Dedifferentiated amniotic fluid mesenchymal stem cell (primary cell): ENCODE data around the gene DSE.

Experiments used
- DNase-seq: peaks from one replicate; pipeline ENCODE4 v3.0.0-alpha.2; 2016; ENCODE audit errors: extremely low spot score

Gene DSE

DNA sequence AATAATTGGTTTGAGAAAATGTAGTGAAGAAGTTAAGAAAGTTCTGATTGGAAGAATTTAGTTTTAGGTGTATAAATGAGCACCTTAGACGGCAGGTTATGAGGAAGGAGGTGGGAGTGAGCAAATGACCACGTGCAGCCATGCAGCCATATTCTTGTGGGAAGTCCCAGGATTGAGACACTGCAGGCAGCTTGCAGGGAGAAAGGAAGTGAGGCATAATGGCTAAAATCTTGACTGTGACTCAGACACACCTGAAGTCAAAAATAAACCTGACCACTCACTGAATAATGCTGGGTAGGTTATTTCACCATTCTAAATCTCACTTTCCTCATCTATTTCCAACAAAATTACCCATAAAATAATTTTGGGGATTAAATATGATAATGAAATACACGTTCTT, 16.6 kb downstream of the DSE start:
- DNase-seq = no peak

DNA sequence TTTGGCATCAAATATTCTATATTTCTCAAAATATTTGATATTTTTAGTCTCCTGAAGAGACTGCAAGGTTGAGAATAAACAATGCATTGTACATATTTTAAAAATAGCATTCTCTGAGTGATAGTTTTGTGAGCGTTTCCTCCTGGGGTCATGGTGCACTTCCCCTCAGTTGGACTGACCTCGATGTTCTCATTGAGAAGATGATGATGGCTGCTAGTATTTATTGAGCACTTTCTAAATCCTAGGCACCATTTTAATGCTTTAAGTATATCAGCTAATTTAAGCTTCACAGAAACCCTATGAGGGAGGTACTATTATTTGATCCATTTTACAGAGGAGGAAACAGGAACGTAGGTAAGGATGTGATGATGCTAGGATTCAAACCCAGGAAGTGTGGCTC, 18.2 kb downstream of the DSE start:
- DNase-seq = no peak

DNA sequence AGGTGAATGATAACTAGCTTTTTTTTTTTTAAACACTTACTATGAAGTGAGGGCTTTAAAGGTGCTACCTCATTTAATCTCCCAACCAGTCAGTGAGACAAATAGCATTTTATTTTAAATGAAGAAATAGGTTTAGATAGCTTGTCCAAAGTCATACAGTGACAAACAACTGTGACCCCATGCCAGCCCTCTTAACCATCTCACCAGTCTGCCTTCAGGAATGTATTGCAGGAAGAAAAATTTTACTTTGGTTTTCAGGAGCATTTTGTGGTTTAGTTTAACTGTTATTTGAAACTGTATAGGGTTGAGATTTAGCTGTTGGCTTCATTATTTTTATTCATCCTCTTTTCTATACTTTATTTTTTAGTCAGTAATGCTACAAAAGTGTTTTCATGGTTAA, 18.6 kb downstream of the DSE start:
- no peak for DNase-seq

DNA sequence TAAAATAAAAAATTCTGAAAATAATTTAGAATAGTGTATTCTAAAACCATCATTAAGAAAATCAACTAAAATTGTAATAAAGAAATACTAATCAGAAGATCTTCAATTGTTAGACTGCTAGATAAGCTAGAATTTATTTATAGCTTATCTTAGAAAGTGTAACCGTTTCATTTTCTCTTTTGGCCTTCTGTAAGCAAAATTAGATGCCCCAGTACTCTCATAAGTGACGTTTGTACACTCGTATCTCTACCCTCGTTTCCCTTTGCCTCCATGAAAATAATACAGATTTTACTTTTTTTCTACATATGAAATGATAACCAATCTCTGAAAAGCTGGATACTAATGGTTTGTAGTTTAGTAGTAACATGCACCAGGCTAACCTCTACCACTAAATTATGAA, 19.8 kb downstream of the DSE start:
- DNase-seq = no peak

DNA sequence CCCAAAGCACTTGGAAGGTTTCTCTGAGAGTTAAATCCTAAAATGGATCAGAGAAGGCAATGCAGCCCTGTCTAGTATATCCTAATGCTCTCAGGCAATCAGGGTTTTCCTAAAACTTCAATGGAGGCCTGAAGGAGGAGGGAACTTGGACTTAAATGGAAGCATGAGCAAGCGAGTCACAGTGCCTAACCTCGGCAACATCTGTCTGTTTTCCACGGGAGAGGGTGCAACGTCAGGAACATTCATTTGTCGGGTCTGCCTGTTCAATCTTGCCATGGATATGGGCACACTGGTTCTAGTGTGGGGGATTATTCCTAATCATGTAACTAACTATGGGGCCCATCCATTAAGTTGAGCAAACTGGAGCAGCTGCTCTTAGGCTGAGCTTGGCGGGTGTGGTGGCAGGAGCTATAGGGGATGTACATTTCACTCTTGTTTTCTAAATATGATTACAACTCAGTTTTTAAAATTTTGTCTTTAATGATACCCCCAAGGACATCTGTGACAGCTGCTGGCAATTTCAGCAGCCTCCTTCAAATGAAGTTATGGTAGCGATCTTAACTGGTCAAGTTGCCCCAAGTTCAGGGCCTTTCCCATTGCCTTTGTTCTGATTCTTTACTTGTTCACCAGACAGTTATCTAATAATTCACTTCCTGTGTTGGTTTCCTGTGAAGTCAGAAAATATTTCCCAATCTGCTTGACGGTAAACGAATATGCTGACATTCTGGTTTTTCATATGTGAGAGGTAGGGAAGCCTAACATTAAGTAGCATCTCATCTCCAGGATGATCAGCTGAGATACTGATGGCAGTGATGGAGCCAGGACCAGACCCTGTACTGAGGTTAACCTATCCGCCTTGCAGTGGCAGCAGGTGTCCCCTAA, 21.6 kb downstream of the DSE start:
- DNase-seq = no peak

DNA sequence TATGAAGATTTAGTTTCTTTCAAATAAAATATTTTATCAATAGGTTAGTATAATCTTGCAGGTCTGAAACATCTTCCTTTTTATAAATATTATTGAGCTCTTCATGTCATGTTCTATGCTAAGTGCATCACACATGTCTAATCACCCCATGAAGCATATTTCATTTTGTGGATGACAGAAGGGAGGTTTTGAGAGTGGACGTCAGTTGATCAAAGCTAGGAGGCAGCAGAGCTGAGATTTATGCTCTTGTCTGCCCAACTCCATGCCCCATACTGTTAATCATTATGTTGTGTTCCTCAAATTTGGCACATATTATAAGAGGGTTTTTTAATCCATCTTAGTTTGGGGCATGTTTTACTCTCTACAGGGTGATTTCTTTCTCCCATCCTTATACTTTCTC, 22.7 kb downstream of the DSE start:
- DNase-seq = no peak

DNA sequence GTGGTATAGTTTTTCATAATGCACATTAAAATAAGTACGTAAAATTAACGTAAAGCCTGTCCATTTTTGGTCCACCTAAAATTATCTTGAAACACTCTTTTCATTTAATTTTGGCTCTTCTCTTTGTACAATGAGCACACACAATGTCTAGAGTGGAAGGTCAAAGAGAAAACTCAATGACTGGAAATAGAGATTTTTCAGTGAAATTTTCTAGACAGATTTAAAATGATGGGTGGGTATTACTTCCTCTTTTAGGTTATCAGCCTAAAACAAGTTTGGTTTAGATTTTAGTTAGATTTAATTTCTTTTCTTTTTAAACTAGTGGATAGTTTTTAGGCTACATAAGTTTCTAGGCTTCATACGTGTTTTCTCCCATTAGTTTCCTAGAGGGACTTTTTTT, 24.9 kb downstream of the DSE start:
- DNase-seq = no peak

DNA sequence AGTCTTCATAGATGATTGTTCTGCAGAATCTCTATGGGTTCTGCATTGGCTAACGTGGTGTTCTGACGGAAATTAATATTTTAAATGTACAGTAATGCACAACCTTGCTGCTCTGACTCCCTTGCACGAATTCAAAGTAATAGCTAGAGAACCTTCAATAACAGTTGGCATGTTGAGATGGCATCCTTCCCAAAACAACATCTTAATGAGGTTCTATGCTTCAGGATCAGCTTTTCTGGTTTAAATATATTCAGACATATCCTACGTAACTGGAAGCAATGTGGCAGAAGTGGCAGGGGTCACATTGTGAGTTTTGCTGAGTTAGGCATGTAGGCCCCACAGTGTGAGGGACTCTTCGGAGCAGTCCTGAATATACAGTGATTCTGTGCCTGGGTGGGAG, 25.7 kb downstream of the DSE start:
- DNase-seq = no peak

DNA sequence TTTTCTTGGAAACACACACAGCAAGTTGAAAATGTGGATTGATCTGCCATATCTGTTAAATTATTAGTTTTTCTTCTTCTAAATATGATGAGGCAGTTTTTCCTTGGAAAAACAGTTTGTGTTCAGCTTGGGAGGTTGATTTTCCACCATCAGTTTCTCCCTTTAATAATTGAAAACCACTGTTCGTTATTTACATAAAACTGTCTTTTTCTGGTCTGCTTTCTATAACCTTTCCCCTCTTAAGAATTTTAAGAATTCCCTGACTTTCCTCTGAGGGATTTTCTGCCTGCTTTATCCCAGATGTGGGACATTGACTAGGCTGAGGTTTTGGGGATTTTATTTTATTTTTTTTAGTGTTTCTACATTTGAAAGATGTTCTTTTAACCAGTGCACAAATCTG, 27.2 kb downstream of the DSE start:
- DNase-seq = peak; percentile 65

DNA sequence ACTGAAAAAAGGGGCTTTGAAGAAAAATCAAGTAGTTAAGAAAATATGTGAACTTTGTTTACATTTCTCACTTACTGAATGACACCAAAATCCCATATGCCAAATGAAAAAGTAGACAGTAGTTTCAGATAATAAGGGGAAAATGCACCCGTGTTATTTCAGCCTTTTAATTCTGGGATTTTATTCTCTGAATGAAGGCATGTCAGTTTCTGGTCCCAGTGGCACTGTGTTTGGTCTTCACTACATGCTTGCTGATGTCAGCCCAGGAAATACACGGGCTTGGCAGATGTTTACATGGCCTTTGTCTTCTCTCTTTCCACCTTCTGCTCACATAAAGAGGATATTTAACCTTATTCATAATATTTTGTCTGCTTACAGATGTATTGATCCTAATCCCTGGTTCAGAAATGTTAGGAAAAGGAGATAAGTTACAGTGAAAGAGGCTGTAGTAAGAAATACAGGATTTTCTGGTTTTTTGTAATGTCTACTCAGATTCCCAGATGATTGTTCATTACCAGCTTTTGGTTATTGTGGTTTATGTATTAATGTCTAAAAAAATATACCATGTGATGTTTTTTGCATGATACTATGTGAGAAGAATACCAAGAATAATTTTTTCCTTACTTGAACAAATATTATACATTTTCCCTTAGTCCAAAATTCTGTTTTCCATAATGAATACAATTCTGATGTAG, 27.7 kb downstream of the DSE start:
- peak; percentile 73 for DNase-seq

DNA sequence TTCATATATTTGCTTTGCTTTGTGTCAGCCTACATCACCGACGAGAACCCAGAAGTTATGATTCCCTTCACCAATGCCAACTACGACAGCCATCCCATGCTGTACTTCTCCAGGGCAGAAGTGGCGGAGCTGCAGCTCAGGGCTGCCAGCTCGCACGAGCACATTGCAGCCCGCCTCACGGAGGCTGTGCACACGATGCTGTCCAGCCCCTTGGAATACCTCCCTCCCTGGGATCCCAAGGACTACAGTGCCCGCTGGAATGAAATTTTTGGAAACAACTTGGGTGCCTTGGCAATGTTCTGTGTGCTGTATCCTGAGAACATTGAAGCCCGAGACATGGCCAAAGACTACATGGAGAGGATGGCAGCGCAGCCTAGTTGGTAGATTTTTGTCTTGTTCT, 28.5 kb downstream of the DSE start:
- DNase-seq = no peak

DNA sequence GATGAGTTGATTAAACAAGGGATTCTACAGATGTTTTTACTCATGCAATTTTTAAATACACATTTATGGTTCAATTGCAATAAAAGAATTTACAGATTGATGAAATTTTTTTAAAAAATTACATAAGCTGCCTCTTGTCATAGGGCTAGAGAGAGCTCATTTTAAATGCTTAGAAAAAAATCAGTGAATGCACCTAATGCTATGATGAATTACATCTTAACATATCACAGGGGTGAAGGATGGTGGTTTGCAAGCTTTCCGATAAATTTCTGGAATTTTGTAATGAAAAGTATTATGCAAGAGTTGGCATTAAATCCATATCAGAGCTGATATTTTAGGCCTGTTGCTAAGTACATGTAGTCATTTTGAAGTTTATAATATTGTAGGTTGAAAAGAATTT, 29.6 kb downstream of the DSE start:
- DNase-seq = no peak

DNA sequence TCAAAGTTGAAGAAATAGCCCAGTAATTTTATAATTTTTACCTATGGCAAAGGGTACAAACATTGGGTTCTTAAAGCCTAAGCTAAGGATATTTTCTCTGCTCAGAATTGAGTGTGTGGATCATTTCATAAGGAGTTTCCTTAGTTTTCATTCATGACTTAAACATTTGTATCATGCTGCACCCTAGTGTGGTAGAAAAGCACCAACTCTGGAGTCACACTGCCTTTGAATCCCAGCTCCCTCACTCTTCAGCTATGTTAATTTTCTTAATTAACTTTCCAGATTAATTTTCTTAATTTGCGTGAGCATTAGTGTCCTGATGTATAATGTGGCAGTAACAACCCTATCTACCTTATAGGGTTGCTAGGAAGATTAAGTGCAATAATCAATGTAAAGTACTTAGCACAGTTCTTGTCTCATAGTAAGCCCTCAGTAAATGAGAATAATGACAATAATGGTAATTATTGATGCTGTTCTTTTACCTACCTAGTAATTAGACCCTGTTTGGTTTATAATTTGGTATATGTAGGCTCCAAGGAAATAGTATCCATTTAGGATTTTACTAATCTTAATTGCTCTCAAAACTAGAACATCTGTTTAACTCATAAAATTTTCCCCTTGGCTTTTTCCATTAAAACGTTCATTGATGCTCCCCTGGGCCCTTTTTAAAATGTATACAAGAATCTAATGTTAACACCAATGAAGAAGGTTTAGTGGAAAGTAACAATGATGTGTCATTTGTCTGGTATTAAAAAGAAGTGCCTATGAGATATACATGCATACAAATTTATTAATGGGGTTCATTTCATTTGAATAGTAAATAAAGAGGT, 31.6 kb downstream of the DSE start:
- no peak for DNase-seq

DNA sequence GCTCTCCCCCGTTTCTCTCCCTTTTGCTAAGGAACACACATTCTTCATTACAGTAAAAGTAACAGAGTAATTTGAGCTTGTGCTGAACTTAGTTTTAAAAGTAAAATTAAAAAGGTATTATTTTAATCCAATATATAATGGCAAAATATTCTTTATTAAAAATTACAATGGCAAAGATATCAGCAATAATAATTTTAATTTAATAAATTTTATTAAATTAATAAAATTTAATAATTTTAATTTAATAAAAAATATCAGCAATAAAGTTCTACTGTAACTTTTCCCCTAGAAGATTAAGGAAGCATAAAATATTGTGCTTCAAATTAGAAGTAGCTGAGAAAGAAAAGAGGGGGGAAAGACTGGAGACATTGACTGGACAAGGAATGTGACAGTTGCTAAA, 32.5 kb downstream of the DSE start:
- no peak for DNase-seq

DNA sequence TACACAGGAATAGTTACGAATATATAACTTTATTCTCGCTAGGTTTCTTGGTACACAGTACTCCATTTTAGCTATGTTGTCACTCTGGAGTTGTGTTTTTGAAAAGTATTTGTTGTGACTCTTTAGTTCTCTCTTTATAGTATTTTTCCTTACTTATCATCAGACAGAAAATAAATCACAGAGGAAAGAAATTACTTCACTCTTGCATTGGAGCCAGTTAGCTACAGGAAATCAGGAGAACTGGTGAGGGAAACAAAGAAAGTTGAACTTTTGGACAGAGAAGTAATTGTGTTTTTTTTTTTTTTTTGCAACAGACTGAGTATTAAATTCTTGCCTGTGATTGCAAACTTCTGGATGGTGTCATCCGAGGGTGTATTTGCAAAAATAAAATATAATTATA, 33.9 kb downstream of the DSE start:
- DNase-seq = no peak

DNA sequence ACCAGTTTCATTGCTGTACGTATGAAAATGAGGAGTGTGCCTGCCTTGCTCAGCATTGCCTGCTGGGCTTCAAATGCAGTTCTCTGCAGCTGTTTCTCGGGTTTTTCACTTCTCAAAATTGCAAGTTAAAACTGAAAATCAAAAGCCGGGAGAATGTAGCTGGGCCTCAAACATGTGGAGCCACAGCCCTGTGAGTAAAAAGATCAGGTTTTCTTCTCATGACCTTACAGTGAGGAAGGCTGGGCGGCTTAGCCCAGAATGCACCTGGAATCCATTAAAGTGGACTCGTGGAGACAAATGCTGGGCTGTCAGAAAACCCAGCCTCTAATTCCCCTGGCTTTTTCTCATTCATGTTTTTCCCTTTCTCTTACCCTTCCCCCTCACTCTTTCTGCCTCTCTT, 34.4 kb downstream of the DSE start:
- DNase-seq = peak; percentile 67

DNA sequence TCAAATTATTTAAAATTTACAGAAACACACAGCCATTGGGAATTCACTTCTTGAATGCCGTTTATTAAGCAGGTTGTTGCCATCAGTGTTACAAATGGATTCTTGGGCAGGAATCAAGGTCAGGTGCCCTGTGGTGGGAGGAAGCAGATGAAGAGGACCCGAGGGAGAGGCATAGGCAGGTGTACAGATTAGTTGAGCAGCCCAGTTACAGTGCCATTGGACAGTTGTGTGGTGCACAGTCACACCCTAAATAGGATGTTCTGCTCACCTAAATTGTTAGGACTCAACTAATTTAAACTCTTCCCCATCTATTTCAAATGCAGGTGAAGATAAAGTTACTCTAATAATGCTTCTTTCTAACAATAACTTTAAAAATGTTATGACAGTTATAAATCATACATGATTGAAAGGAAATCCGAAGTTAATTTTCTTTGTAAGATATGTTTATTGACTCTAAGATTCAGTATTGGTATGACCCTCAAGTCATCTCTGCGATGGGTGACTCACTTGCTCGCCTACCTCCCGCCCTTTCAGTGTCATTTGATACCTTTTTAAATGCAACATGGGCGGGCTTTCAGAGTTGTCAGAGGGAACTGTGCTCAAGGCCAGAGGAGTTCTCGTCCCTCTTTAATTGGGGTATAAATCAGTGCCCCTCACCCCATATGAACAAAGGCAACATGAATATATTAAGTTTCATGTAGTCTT, 35.1 kb downstream of the DSE start:
- peak; percentile 70 for DNase-seq

DNA sequence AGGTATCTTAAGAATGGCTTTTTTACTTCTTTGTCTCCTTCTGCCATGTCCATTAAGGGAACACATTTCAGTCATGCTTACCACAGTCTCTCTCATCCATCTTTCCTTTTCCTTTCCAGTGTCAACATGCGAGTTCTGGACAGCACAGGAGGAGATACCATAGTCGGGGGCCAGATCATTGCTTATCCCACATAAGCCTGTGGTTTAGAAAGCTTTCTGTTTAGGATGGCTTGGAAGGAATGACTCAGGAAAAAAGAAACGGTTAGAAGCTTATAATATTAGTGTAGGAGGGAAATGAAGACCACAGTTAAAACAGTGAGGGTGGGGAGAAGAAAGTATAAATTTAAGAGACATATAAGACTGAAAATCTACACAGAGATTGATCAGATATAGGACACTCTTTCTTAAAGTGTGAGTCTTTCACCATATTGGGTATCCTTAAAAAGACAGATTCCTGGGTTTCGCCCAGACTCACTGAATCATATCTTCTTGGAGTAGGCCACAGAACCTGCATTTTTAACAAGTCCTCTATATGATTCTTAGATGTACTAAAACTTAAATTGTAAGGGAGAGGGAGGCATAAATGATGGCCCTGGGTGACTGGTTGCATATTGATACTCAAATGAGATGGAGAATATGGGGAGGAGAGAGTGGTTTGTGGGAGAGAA, 36.1 kb downstream of the DSE start:
- DNase-seq = peak; percentile 57

DNA sequence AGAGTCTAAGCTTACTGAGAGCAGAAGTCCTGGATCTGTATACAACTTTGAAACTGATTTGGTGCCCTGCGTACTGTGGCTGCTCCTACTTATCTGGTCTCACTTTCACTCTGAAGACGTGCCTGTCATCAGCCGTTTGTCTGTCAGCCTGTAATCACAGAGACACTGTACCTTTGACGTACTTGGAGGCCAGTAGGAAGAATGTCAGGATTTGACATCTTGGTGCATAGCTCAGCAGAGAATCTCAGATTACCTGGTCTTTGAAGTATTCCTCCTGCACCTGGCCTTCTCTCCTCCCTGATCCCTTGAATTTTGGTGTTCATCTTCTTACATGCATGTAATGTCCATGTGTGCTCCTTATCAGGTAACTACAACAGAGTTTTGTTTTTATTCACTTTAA, 37.7 kb downstream of the DSE start:
- no peak for DNase-seq

DNA sequence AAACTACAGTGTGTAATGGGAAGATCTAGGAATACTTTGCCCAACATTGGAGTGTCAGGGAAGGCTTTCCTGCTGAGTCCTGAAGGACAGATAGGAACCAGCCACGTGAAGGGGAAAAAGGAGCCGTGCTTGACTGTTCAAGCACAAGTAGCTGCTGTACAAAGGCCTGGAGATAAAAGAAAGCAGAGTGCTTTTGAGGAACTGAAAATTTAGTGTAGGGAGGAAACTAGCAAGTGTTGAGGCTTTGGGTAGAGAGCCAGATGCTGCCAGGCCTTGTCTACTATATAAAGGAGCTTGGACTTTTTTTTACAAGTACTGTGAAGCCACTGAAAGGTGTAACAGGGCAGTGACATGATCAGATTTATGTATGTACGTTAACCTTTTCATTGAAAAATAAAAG, 39.0 kb downstream of the DSE start:
- no peak for DNase-seq

DNA sequence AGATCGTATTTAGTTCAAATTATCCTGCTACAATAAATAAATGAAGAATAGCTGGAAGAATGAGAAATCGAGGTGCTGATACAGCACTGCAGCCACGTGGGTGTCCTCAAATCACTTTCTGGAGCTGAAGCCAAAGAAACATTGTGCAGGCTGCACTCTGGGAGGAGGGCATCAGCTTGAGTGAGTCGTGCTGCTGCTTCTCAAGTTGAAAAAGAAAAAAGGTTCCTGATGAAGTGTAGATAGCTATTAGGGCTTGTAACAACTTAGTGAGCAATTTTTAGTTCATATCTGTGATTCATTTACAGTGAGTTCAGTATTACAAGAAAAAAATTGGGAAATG, 40.5 kb downstream of the DSE start:
- peak; percentile 40 for DNase-seq

DNA sequence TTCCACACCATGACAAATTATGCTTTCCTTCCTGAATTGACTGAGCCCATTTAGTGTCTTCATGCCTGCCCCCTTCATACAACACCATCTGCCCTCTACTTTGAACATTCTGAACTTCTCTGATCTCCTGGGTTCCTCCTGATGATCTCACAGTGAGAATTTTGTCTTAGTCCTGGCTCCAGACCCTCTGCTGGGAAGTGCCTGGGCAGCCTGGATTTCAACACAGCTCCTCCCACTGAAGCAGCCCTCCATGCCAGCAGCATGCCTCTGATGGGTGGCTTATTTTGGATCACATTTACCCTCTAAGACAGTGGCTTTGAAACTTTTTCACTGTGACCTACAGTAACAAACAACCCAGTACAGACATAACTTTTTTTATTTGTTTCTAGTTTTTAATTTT, 41.5 kb downstream of the DSE start:
- DNase-seq = peak; percentile 52
